T follicular helper cell (primary cell): ENCODE data around the gene PDE6D.
"Not testable (repeated sequence)": the region's sequence is repeated elsewhere in the genome, so short reads cannot be mapped to it uniquely, and the experiment has no call there.

Experiments used
- DNase-seq: peaks from one replicate; pipeline ENCODE4 v3.0.0-alpha.2; 2020; ENCODE audit warnings: low read depth

The PDE6D gene

GRCh38 chr2:231720292-231720986, 60.6 kb downstream of the PDE6D start:
- DNase-seq: no peak

- no peak for DNase-seq
Measured at GRCh38 chr2:231718799-231719198, 62.3 kb downstream of the PDE6D start.

- DNase-seq: no peak
Measured at GRCh38 chr2:231717281-231718171, 63.6 kb downstream of the PDE6D start.

- DNase-seq: no peak
Measured at GRCh38 chr2:231716666-231717280, 64.3 kb downstream of the PDE6D start.

- DNase-seq: no peak
Measured at GRCh38 chr2:231715988-231716616, 65.0 kb downstream of the PDE6D start.

- DNase-seq: no peak
Measured at GRCh38 chr2:231715499-231715837, 65.6 kb downstream of the PDE6D start.

GRCh38 chr2:231714639-231715498, 66.2 kb downstream of the PDE6D start:
- peak; percentile 66 for DNase-seq

GRCh38 chr2:231713730-231714638, 67.1 kb downstream of the PDE6D start:
- peak; percentile 87 for DNase-seq

GRCh38 chr2:231713406-231713729, 67.7 kb downstream of the PDE6D start:
- not testable (repeated sequence) for DNase-seq

- DNase-seq: not testable (repeated sequence)
Measured at GRCh38 chr2:231712451-231713021, 68.5 kb downstream of the PDE6D start.

GRCh38 chr2:231711677-231712450, 69.2 kb downstream of the PDE6D start:
- DNase-seq: peak; percentile 21

- no peak for DNase-seq
Measured at GRCh38 chr2:231710799-231711676, 70.0 kb downstream of the PDE6D start.

- peak; percentile 81 for DNase-seq
Measured at GRCh38 chr2:231709981-231710798, 70.9 kb downstream of the PDE6D start.

GRCh38 chr2:231709636-231709980, 71.5 kb downstream of the PDE6D start:
- DNase-seq: no peak

GRCh38 chr2:231708773-231709635, 72.1 kb downstream of the PDE6D start:
- DNase-seq: peak; percentile 41
